SK-N-DZ (cell line): Measurements from ENCODE around the gene MIB2.

Experiments used
- DNase-seq: peaks from one replicate; pipeline ENCODE4 v3.0.0-alpha.2; 2015; ENCODE audit warnings: low spot score

Gene MIB2

DNA sequence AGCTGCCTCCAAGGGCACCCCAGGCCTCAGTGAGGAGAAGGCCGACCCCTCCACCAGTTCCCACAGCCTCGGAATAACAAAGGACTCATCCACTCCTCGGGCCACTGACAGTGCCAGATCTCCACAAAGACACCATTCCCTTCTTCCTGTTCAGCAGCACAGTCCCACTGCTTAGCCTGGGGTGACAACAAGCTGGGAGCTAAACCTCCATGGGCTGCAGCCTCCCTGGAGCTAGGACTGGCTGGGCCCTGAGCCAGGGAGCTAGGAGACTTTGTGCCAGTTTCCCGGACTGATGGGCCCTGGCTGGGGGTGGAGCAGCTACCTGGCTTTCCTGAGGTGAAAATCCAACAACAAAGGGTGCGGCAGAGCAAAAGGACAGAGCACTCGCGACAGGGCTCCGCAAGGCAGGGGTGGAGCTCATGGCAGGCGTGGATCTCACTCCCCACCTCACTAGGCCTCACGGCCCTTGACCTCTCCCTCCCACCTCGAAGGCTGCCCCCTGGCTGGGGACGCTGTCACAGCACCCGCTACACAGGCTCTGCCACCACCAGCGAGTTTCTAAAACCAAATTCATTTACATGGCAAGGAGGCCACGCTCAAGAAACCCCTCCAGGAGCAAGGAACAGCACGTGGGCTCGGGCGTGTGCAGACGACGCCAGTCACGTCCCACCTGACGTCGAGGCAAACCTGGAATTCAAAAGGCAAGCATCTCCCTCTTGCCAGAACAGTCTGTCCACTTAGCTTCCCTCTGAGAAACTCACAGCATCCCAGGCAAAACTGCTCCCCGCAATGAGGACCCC, 63.5 kb downstream of the MIB2 start:
- DNase-seq = no peak
